Pancreas (tissue), 10 donors: Measurements from ENCODE around the gene CHP2. TPM values are rescaled to one million over a fixed set of nuclear protein-coding genes. Genes with fewer than 3 reads are reported as not detected.

Source experiments
- ATAC-seq, 4 donors: fragments of 200-7000 bp; cut with Tn5 transposase; one replicate each; pipeline versions ENCODE4 v1.8.0 to v1.9.1; 2020; ENCODE audit warnings: mild to moderate bottlenecking in 4 of 4, moderate library complexity in 4 of 4
- DNase-seq, 6 donors: peaks; one replicate each; pipeline ENCODE4 v3.0.0-alpha.2; 2020
- FAIRE-seq: peaks from 2 replicates; lab custom pipeline; 2012; peaks lifted over from hg19 to GRCh38; lab: Jason Lieb, UNC
- H3K27ac ChIP-seq, 4 donors: fragments of 200-600 bp; sonication (generic); 1 replicate in 3 of 4; 2 replicates in 1 of 4; pipeline versions ENCODE4 v1.5.0 to v1.8.0; 2020
- H3K27me3 ChIP-seq, 4 donors: fragments of 200-600 bp; one replicate each; pipeline ENCODE4 v1.8.0; 2021
- H3K36me3 ChIP-seq, 3 donors: fragments of 200-600 bp; sonication (generic) in 1 of 3; one replicate each; pipeline versions ENCODE4 v1.5.0 to v1.8.0; 2020 to 2021
- H3K4me1 ChIP-seq, 3 donors: fragments of 200-600 bp; one replicate each; pipeline ENCODE4 v1.8.0; 2021
- H3K4me3 ChIP-seq, 4 donors: fragments of 200-600 bp; sonication (generic) in 2 of 4; one replicate each; pipeline versions ENCODE4 v1.5.0 to v1.8.0; 2020 to 2021
- H3K9me3 ChIP-seq, 4 donors: fragments of 200-600 bp; one replicate each; pipeline ENCODE4 v1.8.0; 2021
- WGBS, 2 donors: extraction: QIAGEN DNeasy Blood & Tissue Kit; methylation state at CpG; one replicate each; pipeline ENCODE4 v1.1.7; 2013; 5-methylcytosine and 5-hydroxymethylcytosine counted together
- intact Hi-C, 3 donors: fragments of 100-400 bp; cut with DNase I; formaldehyde crosslinking; loops; one replicate each; pipeline versions ENCODE4 v1.11.1 to v1.14.2; 2022
- polyA plus RNA-seq, 2 donors: library from polyadenylated mRNA; stranded (reverse); fragments of 200-250 nt; gene quantifications; one replicate each; pipeline ENCODE4 v1.2.3, GENCODE V29; 2013
- total RNA-seq, 6 donors: library from RNA; stranded (reverse); fragmentation: NEBNext Ultra II Directional in 4 of 6; extraction: Animal tissue kit (Norgen Biotek cat#: 25700) in 4 of 6; gene quantifications; one replicate each; pipeline versions ENCODE4 v1.2.1 to v1.2.4, GENCODE V29; 2021 to 2023
- TF ChIP-seq, protein P1 (sequence below), 4 donors: fragments of 200-600 bp; sonication (generic) in 3 of 4; IDR thresholded peaks; one replicate each; pipeline versions ENCODE4 v1.5.0 to v1.8.0; 2021; ENCODE audit warnings: antibody characterized with exemption in 4 of 4
- donor health status: healthy with polysubstance abuse.
- donor health status: DM: no; HTN: no; CAD: no; lungs with moderate emphysema.
- donor health status: DM: no; HTN: no; CAD: no.
- donor health status: control.
- donor health status: control.
- donor health status: Bipolar disorder and iron deficiency.
- donor health status: DM: yes; HTN: yes; CAD: no.
- donor health status: DM: no; HTN: no; CAD: no.
- donor health status: DM: no; HTN: no; CAD: no.
- donor health status: DM: yes; HTN: yes; CAD: no.

CHP2 gene
- total and polyA plus RNA-seq, 8 donors, result not detected

GRCh38 chr16:23724096-23724784 is 30.6 kb upstream of the CHP2 start:
- intact Hi-C loops, result no loop called here
- Histone ChIP-seq H3K27me3 (peaks cover 0 to 4% (median 0%) of the 10 kb centered on the region in 4 donors), H3K27ac (no peak overlapping the region), H3K36me3 (no peaks in the 10 kb centered on the region), H3K4me3 (no peak overlapping the region), H3K4me1 (no peaks in the 10 kb centered on the region), H3K9me3 (no peaks in the 10 kb centered on the region)
- ATAC-seq (no peak), FAIRE-seq (no peak), DNase-seq (no peak)
- WGBS, 2 donors, result 55 to 62% methylated on average over 8 of the region's 8 CpGs
- TF ChIP-seq, protein P1, sequence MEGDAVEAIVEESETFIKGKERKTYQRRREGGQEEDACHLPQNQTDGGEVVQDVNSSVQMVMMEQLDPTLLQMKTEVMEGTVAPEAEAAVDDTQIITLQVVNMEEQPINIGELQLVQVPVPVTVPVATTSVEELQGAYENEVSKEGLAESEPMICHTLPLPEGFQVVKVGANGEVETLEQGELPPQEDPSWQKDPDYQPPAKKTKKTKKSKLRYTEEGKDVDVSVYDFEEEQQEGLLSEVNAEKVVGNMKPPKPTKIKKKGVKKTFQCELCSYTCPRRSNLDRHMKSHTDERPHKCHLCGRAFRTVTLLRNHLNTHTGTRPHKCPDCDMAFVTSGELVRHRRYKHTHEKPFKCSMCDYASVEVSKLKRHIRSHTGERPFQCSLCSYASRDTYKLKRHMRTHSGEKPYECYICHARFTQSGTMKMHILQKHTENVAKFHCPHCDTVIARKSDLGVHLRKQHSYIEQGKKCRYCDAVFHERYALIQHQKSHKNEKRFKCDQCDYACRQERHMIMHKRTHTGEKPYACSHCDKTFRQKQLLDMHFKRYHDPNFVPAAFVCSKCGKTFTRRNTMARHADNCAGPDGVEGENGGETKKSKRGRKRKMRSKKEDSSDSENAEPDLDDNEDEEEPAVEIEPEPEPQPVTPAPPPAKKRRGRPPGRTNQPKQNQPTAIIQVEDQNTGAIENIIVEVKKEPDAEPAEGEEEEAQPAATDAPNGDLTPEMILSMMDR (IDR thresholded peaks at IDR 0.05), result no peak

DNA sequence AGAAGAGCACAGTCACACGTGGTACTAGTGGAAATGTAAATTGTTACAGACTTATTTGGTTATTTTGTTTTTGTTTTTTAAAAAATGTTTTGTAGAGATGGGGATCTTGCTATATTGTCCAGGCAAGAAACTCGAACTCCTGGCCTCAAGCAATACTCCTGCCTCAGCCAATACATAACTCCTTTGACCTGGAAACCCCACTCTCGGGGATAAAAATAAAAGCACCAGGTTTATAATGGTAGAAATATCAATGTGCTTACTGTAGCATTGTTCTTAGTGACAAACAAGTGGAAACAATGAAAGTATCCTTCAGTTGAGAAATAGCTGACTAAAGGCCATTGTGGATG is 30.1 kb upstream of the CHP2 start:
- FAIRE-seq, result no peak
- no peak overlapping the region for H3K4me3 ChIP-seq
- H3K27ac ChIP-seq, result no peak overlapping the region
- TF ChIP-seq, protein P1 (IDR thresholded peaks at IDR 0.05), result no peak
- DNase-seq, result no peak
- H3K9me3 ChIP-seq, result no peaks in the 10 kb centered on the region
- no peak for ATAC-seq
- intact Hi-C loops, result no loop called here
- WGBS, 2 donors, result 47 to 56% methylated on average over 3 of the region's 3 CpGs
- no peaks in the 10 kb centered on the region for H3K36me3 ChIP-seq
- H3K27me3 ChIP-seq, result peaks cover 0 to 4% (median 0%) of the 10 kb centered on the region in 4 donors
- H3K4me1 ChIP-seq, result no peaks in the 10 kb centered on the region

DNA sequence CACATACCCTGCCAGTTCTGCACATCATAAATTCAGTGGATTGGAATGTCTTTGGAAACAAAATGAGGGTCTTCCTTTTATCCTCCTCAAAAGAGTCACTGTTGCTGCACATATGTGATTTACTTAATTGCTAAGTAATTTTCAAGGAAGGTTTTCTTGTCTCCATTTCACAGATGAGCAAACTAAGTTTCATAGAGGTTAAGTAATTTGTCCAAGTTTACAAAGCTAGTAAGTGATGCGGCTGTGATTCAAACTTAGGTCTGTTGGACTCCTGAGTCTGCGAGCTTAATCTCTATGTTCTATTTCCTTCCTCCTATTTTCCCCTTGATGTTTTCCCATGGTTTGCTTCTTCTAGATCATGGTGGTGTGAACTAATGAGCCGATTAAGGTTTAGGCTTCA is 28.1 kb upstream of the CHP2 start:
- ATAC-seq (no peak), DNase-seq (no peak), FAIRE-seq (no peak)
- no peaks in the 10 kb centered on the region for H3K36me3 ChIP-seq
- H3K4me1 ChIP-seq, result no peaks in the 10 kb centered on the region
- TF ChIP-seq, protein P1 (IDR thresholded peaks at IDR 0.05), result no peak
- H3K9me3 ChIP-seq, result no peaks in the 10 kb centered on the region
- no peak overlapping the region for H3K27ac ChIP-seq
- 80 to 87% methylated on average over 3 of the region's 3 CpGs for WGBS, 2 donors
- no peak overlapping the region for H3K4me3 ChIP-seq
- H3K27me3 ChIP-seq, result peaks cover 0 to 4% (median 0%) of the 10 kb centered on the region in 4 donors
- intact Hi-C loops, result no loop called here

DNA sequence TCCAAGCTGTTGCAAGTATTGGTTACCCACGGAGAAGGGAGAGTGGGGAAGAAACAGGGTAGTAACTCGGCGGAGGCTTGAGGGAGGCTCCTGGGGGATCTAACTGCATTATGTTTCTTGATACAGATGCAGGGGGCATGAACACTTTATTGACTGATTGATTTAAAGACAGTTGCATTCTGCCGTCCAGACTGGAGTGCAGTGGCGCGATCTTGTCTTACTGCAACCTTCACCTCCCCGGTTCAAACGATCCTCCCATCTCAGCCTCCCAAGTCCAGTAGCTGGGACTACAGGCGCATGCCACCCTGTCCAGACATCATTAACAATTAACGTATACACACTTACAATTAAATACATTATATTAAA is 26.7 kb upstream of the CHP2 start:
- no peaks in the 10 kb centered on the region for H3K36me3 ChIP-seq
- TF ChIP-seq, protein P1 (IDR thresholded peaks at IDR 0.05), result no peak
- intact Hi-C loops, result no loop called here
- 43 to 44% methylated on average over 10 of the region's 10 CpGs for WGBS, 2 donors
- FAIRE-seq (no peak), ATAC-seq (no peak), DNase-seq (no peak)
- H3K27ac ChIP-seq, result no peak overlapping the region
- peaks cover 0 to 4% (median 0%) of the 10 kb centered on the region in 4 donors for H3K27me3 ChIP-seq
- no peak overlapping the region for H3K4me3 ChIP-seq
- H3K9me3 ChIP-seq, result no peaks in the 10 kb centered on the region
- H3K4me1 ChIP-seq, result no peaks in the 10 kb centered on the region
